Measurements from ENCODE around the gene EMC6. TPM values are rescaled to one million over a fixed set of nuclear protein-coding genes. Genes with fewer than 3 reads are reported as not detected.

Gene EMC6
- total RNA-seq, 4 donors from 2014 or later: 3.0 to 24.4 (median 13.2) TPM

GRCh38 chr17:3639981-3640596 is 28.5 kb upstream of the EMC6 start:
- Histone ChIP-seq H3K27me3 (no peaks in the 10 kb centered on the region), H3K36me3 (no peaks in the 10 kb centered on the region), H3K9me3 (no peaks in the 10 kb centered on the region), H3K27ac (no peak overlapping the region), H3K4me3 (no peak overlapping the region), H3K4me1 (peaks cover 7 to 15% (median 12%) of the 10 kb centered on the region in 4 donors)
- WGBS, 2 donors (ENCODE audit: low coverage in 1 of 2): 66 to 75% methylated on average over 4 to 7 of the region's 7 CpGs
- intact Hi-C loops (cut with DNase I; ENCODE audit: low total_unique reads): no loop called here
- DNase-seq: no peak
- in situ Hi-C loops (cut with MboI; ENCODE audit: low pct_ligation_motif_present in 1 of 4, low pct_unique_long_range_greater_than_20kb in 1 of 4, low sequenced_read_pairs in 3 of 4): loop anchor here in 3 of 4 donors (25.0 kb wide), 1 partner anchor 603 kb away; no protein-coding TSS in a partner anchor
- TF ChIP-seq EP300 (IDR thresholded peaks at IDR 0.05; ENCODE audit: low read depth): no peak
- no peak for TF ChIP-seq POLR2AphosphoS5 (IDR thresholded peaks at IDR 0.05)

- 85% methylated on average over 3 of the region's 3 CpGs; no CpG with 5 or more reads in 1 of the 2 donors for WGBS, 2 donors (ENCODE audit: low coverage in 1 of 2)
- H3K27ac ChIP-seq: no peak overlapping the region
- TF ChIP-seq CTCF (IDR thresholded peaks at IDR 0.05): no peak
- no peak for TF ChIP-seq POLR2AphosphoS5 (IDR thresholded peaks at IDR 0.05)
- TF ChIP-seq POLR2A (IDR thresholded peaks at IDR 0.05): no peak
- no peak for TF ChIP-seq EP300 (IDR thresholded peaks at IDR 0.05; ENCODE audit: low read depth)
- DNase-seq: no peak
- H3K36me3 ChIP-seq: no peaks in the 10 kb centered on the region
- no peak overlapping the region for H3K4me3 ChIP-seq
- H3K27me3 ChIP-seq: no peaks in the 10 kb centered on the region
- in situ Hi-C loops (cut with MboI; ENCODE audit: low pct_ligation_motif_present in 1 of 4, low pct_unique_long_range_greater_than_20kb in 1 of 4, low sequenced_read_pairs in 3 of 4): loop anchor here in 3 of 4 donors (25.0 kb wide), 1 partner anchor 604 kb away; no protein-coding TSS in a partner anchor
- H3K4me1 ChIP-seq: peaks cover 7 to 11% (median 9%) of the 10 kb centered on the region in 4 donors
- no peaks in the 10 kb centered on the region for H3K9me3 ChIP-seq
- intact Hi-C loops (cut with DNase I; ENCODE audit: low total_unique reads): no loop called here
Observed at GRCh38 chr17:3641014-3641413, 27.6 kb upstream of the EMC6 start.

GRCh38 chr17:3641717-3642486 is 26.7 kb upstream of the EMC6 start:
- intact Hi-C loops (cut with DNase I; ENCODE audit: low total_unique reads): no loop called here

GRCh38 chr17:3643889-3644349 is 24.7 kb upstream of the EMC6 start:
- TF ChIP-seq POLR2AphosphoS5 (IDR thresholded peaks at IDR 0.05): no peak
- no peak for TF ChIP-seq POLR2A (IDR thresholded peaks at IDR 0.05)
- TF ChIP-seq EP300 (IDR thresholded peaks at IDR 0.05; ENCODE audit: low read depth): no peak
- no peak for TF ChIP-seq CTCF (IDR thresholded peaks at IDR 0.05)
- in situ Hi-C loops (cut with MboI; ENCODE audit: low pct_ligation_motif_present in 1 of 4, low pct_unique_long_range_greater_than_20kb in 1 of 4, low sequenced_read_pairs in 3 of 4) (loop anchor here in 3 of 4 donors (25.0 kb wide), 1 partner anchor 607 kb away; no protein-coding TSS in a partner anchor), intact Hi-C loops (cut with DNase I; ENCODE audit: low total_unique reads) (no loop called here)
- Histone ChIP-seq H3K4me1 (no peaks in the 10 kb centered on the region), H3K27me3 (no peaks in the 10 kb centered on the region), H3K9me3 (no peaks in the 10 kb centered on the region), H3K36me3 (no peaks in the 10 kb centered on the region), H3K4me3 (no peak overlapping the region), H3K27ac (no peak overlapping the region)
- WGBS, 2 donors (ENCODE audit: low coverage in 1 of 2): 89 to 95% methylated on average over 4 of the region's 4 CpGs
- DNase-seq: no peak

More at GRCh38 chr17:3641717-3642486, 26.7 kb upstream of the EMC6 start:
- 88 to 90% methylated on average over 13 to 19 of the region's 19 CpGs for WGBS, 2 donors (ENCODE audit: low coverage in 1 of 2)
- H3K27me3 ChIP-seq: no peaks in the 10 kb centered on the region
- DNase-seq: no peak
- H3K27ac ChIP-seq: no peak overlapping the region
- H3K36me3 ChIP-seq: no peaks in the 10 kb centered on the region
- TF ChIP-seq CTCF (IDR thresholded peaks at IDR 0.05) (no peak), POLR2A (IDR thresholded peaks at IDR 0.05) (no peak), EP300 (IDR thresholded peaks at IDR 0.05; ENCODE audit: low read depth) (no peak), POLR2AphosphoS5 (IDR thresholded peaks at IDR 0.05) (no peak)
- no peaks in the 10 kb centered on the region for H3K9me3 ChIP-seq
- H3K4me1 ChIP-seq: peaks cover 7 to 10% (median 9%) of the 10 kb centered on the region in 4 donors
- in situ Hi-C loops (cut with MboI; ENCODE audit: low pct_ligation_motif_present in 1 of 4, low pct_unique_long_range_greater_than_20kb in 1 of 4, low sequenced_read_pairs in 3 of 4): loop anchor here in 3 of 4 donors (25.0 kb wide), 1 partner anchor 605 kb away; no protein-coding TSS in a partner anchor
- no peak overlapping the region for H3K4me3 ChIP-seq
